ENCODE results near the gene NPFFR2. TPM values are rescaled to one million over a fixed set of nuclear protein-coding genes. Genes with fewer than 3 reads are reported as not detected.
"Not testable (repeated sequence)": the region's sequence is repeated elsewhere in the genome, so short reads cannot be mapped to it uniquely, and the experiment has no call there.

The NPFFR2 gene
- total RNA-seq, 3 donors from 2014 or later = 0.29 TPM; not detected in 2

- DNase-seq (ENCODE audit: low spot score in 2 of 2) = no peak
- Histone ChIP-seq H3K27me3 (no peaks in the 10 kb centered on the region), H3K9me3 (no peaks in the 10 kb centered on the region), H3K4me1 (no peaks in the 10 kb centered on the region), H3K36me3 (no peaks in the 10 kb centered on the region), H3K27ac (no peak overlapping the region), H3K4me3 (peak overlapping the region in 1 of 3 donors; percentile 6)
- intact Hi-C loops (cut with DNase I; ENCODE audit: low total_unique reads) = loop anchor here (10.0 kb wide), 1 partner anchor 1990 kb away; no protein-coding TSS in a partner anchor
- TF ChIP-seq POLR2AphosphoS5 (IDR thresholded peaks at IDR 0.05) (no peak), POLR2A (IDR thresholded peaks at IDR 0.05) (no peak), CTCF (IDR thresholded peaks at IDR 0.05) (no peak)
Measured at GRCh38 chr4:72084587-72085011, 52.8 kb downstream of the NPFFR2 start.

GRCh38 chr4:72090606-72091005 lies 58.8 kb downstream of the NPFFR2 start:
- H3K27ac ChIP-seq; H3K36me3 ChIP-seq; H3K4me3 ChIP-seq; H3K9me3 ChIP-seq; H3K27me3 ChIP-seq; intact Hi-C loops (cut with DNase I; ENCODE audit: low total_unique reads); H3K4me1 ChIP-seq; DNase-seq (ENCODE audit: low spot score in 2 of 2): not testable (repeated sequence)

- Histone ChIP-seq H3K27me3 (no peaks in the 10 kb centered on the region), H3K27ac (no peak overlapping the region), H3K9me3 (no peaks in the 10 kb centered on the region), H3K36me3 (no peaks in the 10 kb centered on the region), H3K4me1 (no peaks in the 10 kb centered on the region), H3K4me3 (no peak overlapping the region)
- no peak for DNase-seq (ENCODE audit: low spot score in 2 of 2)
- TF ChIP-seq CTCF (IDR thresholded peaks at IDR 0.05) (no peak), POLR2AphosphoS5 (IDR thresholded peaks at IDR 0.05) (no peak), POLR2A (IDR thresholded peaks at IDR 0.05) (no peak)
- intact Hi-C loops (cut with DNase I; ENCODE audit: low total_unique reads) = no loop called here
Measured at GRCh38 chr4:72094059-72094797, 62.4 kb downstream of the NPFFR2 start.

- TF ChIP-seq CTCF (IDR thresholded peaks at IDR 0.05) = no peak
- Histone ChIP-seq H3K4me1 (no peaks in the 10 kb centered on the region), H3K27me3 (no peaks in the 10 kb centered on the region), H3K9me3 (no peaks in the 10 kb centered on the region), H3K36me3 (no peaks in the 10 kb centered on the region), H3K4me3 (no peak overlapping the region), H3K27ac (no peak overlapping the region)
- intact Hi-C loops (cut with DNase I; ENCODE audit: low total_unique reads) = no loop called here
- DNase-seq (ENCODE audit: low spot score in 2 of 2) = no peak
Measured at GRCh38 chr4:72107456-72107855, 75.7 kb downstream of the NPFFR2 start.

GRCh38 chr4:72109364-72109763 lies 77.6 kb downstream of the NPFFR2 start:
- no peak for DNase-seq (ENCODE audit: low spot score in 2 of 2)
- TF ChIP-seq POLR2A (IDR thresholded peaks at IDR 0.05) (no peak), POLR2AphosphoS5 (IDR thresholded peaks at IDR 0.05) (no peak), CTCF (IDR thresholded peaks at IDR 0.05) (no peak)

More at GRCh38 chr4:72109364-72109763, 77.6 kb downstream of the NPFFR2 start:
- no peak overlapping the region for H3K4me3 ChIP-seq
- H3K27ac ChIP-seq = no peak overlapping the region
- no peaks in the 10 kb centered on the region for H3K4me1 ChIP-seq
- H3K9me3 ChIP-seq = no peaks in the 10 kb centered on the region
- no peaks in the 10 kb centered on the region for H3K27me3 ChIP-seq
- H3K36me3 ChIP-seq = no peaks in the 10 kb centered on the region
- intact Hi-C loops (cut with DNase I; ENCODE audit: low total_unique reads) = no loop called here

All from breast epithelium (tissue), 4 donors.